HCT116 (cell line): ENCODE results near the gene GSC2. TPM values are rescaled to one million over a fixed set of nuclear protein-coding genes. Genes with fewer than 3 reads are reported as not detected.

Experiments used
- ATAC-seq: fragments of 200-7000 bp; cut with Tn5 transposase; 2 replicates; pipeline ENCODE4 v1.9.1; 2020; ENCODE audit warnings: mild to moderate bottlenecking, moderate library complexity
- BruUV-seq: library from RNA; stranded (reverse); fragments of 400-500 nt; replicated peaks from 2 replicates; lab custom pipeline; 2021; lab: Mats Ljungman, UMichigan
- CTCF ChIA-PET: fragments of 300-600 bp; sonication (Branson Sonifier 250); formaldehyde crosslinking; loops from one replicate; lab custom pipeline; 2021; ENCODE audit warnings: antibody characterized with exemption; lab: Charles Lee
- POLR2A ChIA-PET: fragments of 300-600, 350-600 bp; sonication (Branson Sonifier 250); formaldehyde crosslinking; loops from one replicate; lab custom pipeline; 2021; ENCODE audit warnings: antibody characterized with exemption; lab: Charles Lee
- RAD21 ChIA-PET, 2 experiments: fragments of 300-600 bp; sonication (Branson Sonifier 250); formaldehyde crosslinking; loops; one replicate each; lab custom pipeline; 2023; ENCODE audit warnings: low total read pairs in 2 of 2; ENCODE audit not compliant: uncharacterized antibody in 2 of 2, unreplicated experiment in 2 of 2, low non-redundant PET in 1 of 2; lab: Charles Lee
- DNase-seq: peaks from one replicate; pipeline ENCODE4 v3.0.0-alpha.2; 2010; ENCODE audit warnings: low read depth, low spot score
- H2AFZ ChIP-seq: fragments of 200-600 bp; shearing (Covaris generic), sonication (generic); 2 replicates; pipeline ENCODE4 v1.6.1; 2017; ENCODE audit warnings: low read depth, mixed run types, mixed read lengths, antibody characterized with exemption, low read length; ENCODE audit not compliant: poor library complexity, severe bottlenecking
- H3K27ac ChIP-seq: 2 replicates; pipeline ENCODE4 v1.5.1; 2012; ENCODE audit warnings: low read depth, low read length
- H3K27me3 ChIP-seq: fragments of 200-600 bp; sonication (generic); 2 replicates; pipeline ENCODE4 v1.6.1; 2016; ENCODE audit warnings: mixed run types, low read length, mixed read lengths; ENCODE audit not compliant: insufficient read depth
- H3K36me3 ChIP-seq, 2 experiments: fragments of 200-500 bp in 1 of 2; fragments of 200-600 bp in 1 of 2; sonication (Bioruptor generic) in 1 of 2; sonication (generic) in 1 of 2; 2 replicates each; pipeline versions ENCODE4 v1.5.1 to v1.6.1; 2014 to 2016; ENCODE audit warnings: low read length in 2 of 2, inconsistent platforms in 1 of 2, mixed read lengths in 1 of 2, mixed run types in 1 of 2; ENCODE audit not compliant: insufficient read depth in 2 of 2, control insufficient read depth in 1 of 2
- H3K4me1 ChIP-seq, 2 experiments: fragments of 200-600 bp in 1 of 2; sonication (generic) in 1 of 2; 2 replicates each; pipeline versions ENCODE4 v1.5.1 to v1.6.1; 2012 to 2017; ENCODE audit warnings: low read length in 2 of 2, inconsistent platforms in 1 of 2, mild to moderate bottlenecking in 1 of 2, mixed read lengths in 1 of 2, mixed run types in 1 of 2, moderate library complexity in 1 of 2; ENCODE audit not compliant: insufficient read depth in 2 of 2, control insufficient read depth in 1 of 2
- H3K4me2 ChIP-seq: fragments of 200-600 bp; sonication (generic); 2 replicates; pipeline ENCODE4 v1.6.1; 2017; ENCODE audit warnings: mixed run types, low read length, mixed read lengths
- H3K4me3 ChIP-seq, 2 experiments: fragments of 200-600 bp in 1 of 2; sonication (generic) in 1 of 2; replicated peaks in 1 of 2; 2 replicates each; pipeline ENCODE4 v1.5.1; 2011 to 2016; ENCODE audit warnings: low read length in 2 of 2, control low read depth in 1 of 2, low read depth in 1 of 2, mild to moderate bottlenecking in 1 of 2, mixed read lengths in 1 of 2, mixed run types in 1 of 2
- H3K79me2 ChIP-seq: fragments of 200-600 bp; sonication (generic); 2 replicates; pipeline ENCODE4 v1.6.1; 2017; ENCODE audit warnings: mild to moderate bottlenecking, mixed run types, low read length, moderate library complexity, mixed read lengths; ENCODE audit not compliant: insufficient read depth
- H3K9ac ChIP-seq: fragments of 200-600 bp; sonication (generic); 2 replicates; pipeline ENCODE4 v1.6.1; 2016; ENCODE audit warnings: low read length, mixed read lengths
- H3K9me2 ChIP-seq: fragments of 200-600 bp; sonication (generic), shearing (Covaris generic); 2 replicates; pipeline ENCODE4 v1.6.1; 2017; ENCODE audit warnings: mixed run types, mild to moderate bottlenecking, moderate library complexity; ENCODE audit not compliant: insufficient read depth
- H3K9me3 ChIP-seq, 2 experiments: fragments of 200-500 bp in 1 of 2; fragments of 200-600 bp in 1 of 2; sonication (Bioruptor generic) in 1 of 2; sonication (generic) in 1 of 2; 2 replicates each; pipeline ENCODE4 v1.6.1; 2014 to 2017; ENCODE audit warnings: low read length in 2 of 2, mixed read lengths in 2 of 2, inconsistent platforms in 1 of 2, low read depth in 1 of 2, mild to moderate bottlenecking in 1 of 2, mixed run types in 1 of 2, moderate library complexity in 1 of 2; ENCODE audit not compliant: control insufficient read depth in 1 of 2, insufficient read depth in 1 of 2
- H4K20me1 ChIP-seq: fragments of 200-600 bp; sonication (generic), shearing (Covaris generic); 2 replicates; pipeline ENCODE4 v1.6.1; 2017; ENCODE audit warnings: mixed run types, mild to moderate bottlenecking, moderate library complexity; ENCODE audit not compliant: insufficient read depth
- CBX3 ChIP-seq: IDR thresholded peaks from 2 replicates; pipeline ENCODE4 v1.6.1; 2012; ENCODE audit warnings: low read depth
- ELF1 ChIP-seq: IDR thresholded peaks from 2 replicates; pipeline ENCODE4 v1.6.1; 2012; ENCODE audit warnings: low read depth, borderline replicate concordance
- EZH2 ChIP-seq: fragments of 200-600 bp; sonication (generic); IDR thresholded peaks from 2 replicates; pipeline ENCODE4 v1.6.1; 2017; ENCODE audit warnings: antibody characterized with exemption, mixed run types
- EZH2phosphoT487 ChIP-seq: fragments of 200-600 bp; IDR thresholded peaks from 2 replicates; pipeline ENCODE4 v1.6.1; 2018; ENCODE audit warnings: antibody characterized with exemption, borderline replicate concordance
- RAD21 ChIP-seq: IDR thresholded peaks from 2 replicates; pipeline ENCODE4 v1.6.1; 2012; ENCODE audit warnings: low read depth, mild to moderate bottlenecking
- SP1 ChIP-seq: IDR thresholded peaks from 2 replicates; pipeline ENCODE4 v1.6.1; 2012; ENCODE audit warnings: low read depth
- SRF ChIP-seq: IDR thresholded peaks from 2 replicates; pipeline ENCODE4 v1.6.1; 2012; ENCODE audit warnings: low read depth
- ZNF274 ChIP-seq: fragments of 200-500 bp; sonication (Bioruptor generic); IDR thresholded peaks from 2 replicates; pipeline ENCODE4 v1.6.1; 2014; ENCODE audit warnings: mild to moderate bottlenecking, low read depth, low read length, inconsistent platforms
- intact Hi-C: fragments of 100-400 bp; cut with micrococcal nuclease; formaldehyde crosslinking; loops from 2 replicates; pipeline ENCODE4 v1.10.0; 2022
- total RNA-seq: library from RNA; stranded (reverse); gene quantifications from one replicate; pipeline ENCODE4 v1.2.1, GENCODE V29; 2021; ENCODE audit not compliant: unreplicated experiment
- TF ChIP-seq, protein P1 (sequence below): IDR thresholded peaks from 2 replicates; pipeline ENCODE4 v1.6.1; 2011; ENCODE audit warnings: mild to moderate bottlenecking, low read length, moderate library complexity; ENCODE audit not compliant: insufficient replicate concordance; ENCODE audit errors: extremely low read depth
- TF ChIP-seq, protein P2 (sequence below): IDR thresholded peaks from 2 replicates; pipeline ENCODE4 v1.6.1; 2012
- TF ChIP-seq, protein P3 (sequence below): IDR thresholded peaks from 2 replicates; pipeline ENCODE4 v1.6.1; 2012
- TF ChIP-seq, protein P4 (sequence below), 3 experiments: fragments of 200-600 bp in 1 of 3; sonication (generic) in 1 of 3; IDR thresholded peaks in 2 of 3; conservative IDR thresholded peaks in 1 of 3; 2 replicates each; pipeline ENCODE4 v1.5.1; 2012 to 2017; ENCODE audit warnings: low read depth in 2 of 3, low read length in 2 of 3, antibody characterized with exemption in 1 of 3, borderline replicate concordance in 1 of 3, control low read depth in 1 of 3, mild to moderate bottlenecking in 1 of 3, mixed read lengths in 1 of 3, mixed run types in 1 of 3, moderate library complexity in 1 of 3; ENCODE audit not compliant: insufficient read depth in 1 of 3

The GSC2 gene
- total RNA-seq, 1 experiment from 2014 or later, result not detected

DNA sequence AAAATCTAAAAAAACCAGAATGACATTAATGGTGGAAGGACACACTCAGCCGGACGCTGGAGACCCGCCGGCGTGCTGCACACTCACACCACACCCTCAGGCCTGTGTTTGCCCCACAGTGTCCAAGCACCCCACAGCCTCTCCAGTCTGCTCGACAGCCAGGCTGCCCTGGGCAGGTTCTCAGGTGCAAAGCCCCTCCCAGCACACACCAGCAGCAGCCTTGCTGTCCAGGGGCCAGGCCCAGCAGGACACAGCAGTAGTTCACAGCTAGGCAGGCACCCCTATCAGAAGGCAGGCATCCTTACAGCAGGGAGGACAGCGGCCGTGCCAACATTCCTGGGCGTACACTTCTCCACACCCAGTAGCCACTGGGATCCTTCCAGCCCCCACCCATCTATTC is 30.1 kb upstream of the GSC2 start (continued):
- TF ChIP-seq, protein P1, sequence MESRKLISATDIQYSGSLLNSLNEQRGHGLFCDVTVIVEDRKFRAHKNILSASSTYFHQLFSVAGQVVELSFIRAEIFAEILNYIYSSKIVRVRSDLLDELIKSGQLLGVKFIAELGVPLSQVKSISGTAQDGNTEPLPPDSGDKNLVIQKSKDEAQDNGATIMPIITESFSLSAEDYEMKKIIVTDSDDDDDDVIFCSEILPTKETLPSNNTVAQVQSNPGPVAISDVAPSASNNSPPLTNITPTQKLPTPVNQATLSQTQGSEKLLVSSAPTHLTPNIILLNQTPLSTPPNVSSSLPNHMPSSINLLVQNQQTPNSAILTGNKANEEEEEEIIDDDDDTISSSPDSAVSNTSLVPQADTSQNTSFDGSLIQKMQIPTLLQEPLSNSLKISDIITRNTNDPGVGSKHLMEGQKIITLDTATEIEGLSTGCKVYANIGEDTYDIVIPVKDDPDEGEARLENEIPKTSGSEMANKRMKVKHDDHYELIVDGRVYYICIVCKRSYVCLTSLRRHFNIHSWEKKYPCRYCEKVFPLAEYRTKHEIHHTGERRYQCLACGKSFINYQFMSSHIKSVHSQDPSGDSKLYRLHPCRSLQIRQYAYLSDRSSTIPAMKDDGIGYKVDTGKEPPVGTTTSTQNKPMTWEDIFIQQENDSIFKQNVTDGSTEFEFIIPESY, result no peak
- no peak for TF ChIP-seq ELF1
- TF ChIP-seq ZNF274, result no peak
- no peak for TF ChIP-seq EZH2
- TF ChIP-seq SRF, result no peak
- no peak for TF ChIP-seq CBX3
- TF ChIP-seq, protein P2, sequence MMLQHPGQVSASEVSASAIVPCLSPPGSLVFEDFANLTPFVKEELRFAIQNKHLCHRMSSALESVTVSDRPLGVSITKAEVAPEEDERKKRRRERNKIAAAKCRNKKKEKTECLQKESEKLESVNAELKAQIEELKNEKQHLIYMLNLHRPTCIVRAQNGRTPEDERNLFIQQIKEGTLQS, result no peak
- no peak for TF ChIP-seq EZH2phosphoT487
- TF ChIP-seq, protein P3, sequence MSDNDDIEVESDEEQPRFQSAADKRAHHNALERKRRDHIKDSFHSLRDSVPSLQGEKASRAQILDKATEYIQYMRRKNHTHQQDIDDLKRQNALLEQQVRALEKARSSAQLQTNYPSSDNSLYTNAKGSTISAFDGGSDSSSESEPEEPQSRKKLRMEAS, result no peak
- TF ChIP-seq SP1, result no peak

DNA sequence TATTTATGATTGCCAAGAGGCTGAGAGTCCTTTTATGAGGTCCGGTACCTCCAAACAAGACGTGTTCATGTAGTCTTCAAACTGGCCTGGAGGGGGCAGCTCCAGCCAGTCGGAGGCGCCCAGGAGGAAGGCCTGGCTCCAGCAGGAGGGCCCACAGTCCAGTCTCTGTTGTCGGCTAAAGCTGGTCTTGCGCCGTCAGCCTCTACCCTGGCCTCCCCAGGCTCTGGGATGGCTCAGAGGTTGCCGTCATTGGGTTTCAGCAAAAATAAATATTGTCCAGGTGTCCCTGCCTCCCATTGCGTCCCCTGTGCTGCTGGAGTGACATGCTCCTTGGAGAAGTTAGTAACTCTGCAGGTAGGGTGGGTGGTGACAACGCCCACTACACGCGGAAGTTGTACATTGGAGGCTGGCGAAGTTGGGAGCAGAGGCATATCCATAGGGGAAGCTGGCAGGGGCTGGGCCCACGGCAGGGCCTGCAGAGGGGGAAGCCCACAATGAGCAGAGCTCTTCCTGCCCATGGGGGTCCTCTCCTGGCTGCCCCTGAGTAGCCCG is 29.5 kb upstream of the GSC2 start:
- peaks cover 7 to 43% of the 10 kb centered on the region in 2 experiments for H3K4me1 ChIP-seq
- H3K4me2 ChIP-seq, result peak overlapping the region; percentile 95
- peak overlapping the region; percentile 84 for H3K9ac ChIP-seq
- BruUV-seq, result no TSS peak
- H2AFZ ChIP-seq, result peak overlapping the region; percentile 16
- H3K79me2 ChIP-seq, result peaks cover 31% of the 10 kb centered on the region; the same call in 1 of the 2 replicates
- intact Hi-C loops, result loop anchor here (1.0 to 2.0 kb wide), 3 partner anchors 251 to 451 kb away; partner anchors contain the start of gene HIRA
- no peaks in the 10 kb centered on the region for H4K20me1 ChIP-seq
- no peaks in the 10 kb centered on the region for H3K9me3 ChIP-seq
- no peaks in the 10 kb centered on the region for H3K36me3 ChIP-seq
- peak; percentile 78 for TF ChIP-seq RAD21
- TF ChIP-seq, protein P2, result no peak
- TF ChIP-seq CBX3, result no peak
- TF ChIP-seq, protein P4, sequence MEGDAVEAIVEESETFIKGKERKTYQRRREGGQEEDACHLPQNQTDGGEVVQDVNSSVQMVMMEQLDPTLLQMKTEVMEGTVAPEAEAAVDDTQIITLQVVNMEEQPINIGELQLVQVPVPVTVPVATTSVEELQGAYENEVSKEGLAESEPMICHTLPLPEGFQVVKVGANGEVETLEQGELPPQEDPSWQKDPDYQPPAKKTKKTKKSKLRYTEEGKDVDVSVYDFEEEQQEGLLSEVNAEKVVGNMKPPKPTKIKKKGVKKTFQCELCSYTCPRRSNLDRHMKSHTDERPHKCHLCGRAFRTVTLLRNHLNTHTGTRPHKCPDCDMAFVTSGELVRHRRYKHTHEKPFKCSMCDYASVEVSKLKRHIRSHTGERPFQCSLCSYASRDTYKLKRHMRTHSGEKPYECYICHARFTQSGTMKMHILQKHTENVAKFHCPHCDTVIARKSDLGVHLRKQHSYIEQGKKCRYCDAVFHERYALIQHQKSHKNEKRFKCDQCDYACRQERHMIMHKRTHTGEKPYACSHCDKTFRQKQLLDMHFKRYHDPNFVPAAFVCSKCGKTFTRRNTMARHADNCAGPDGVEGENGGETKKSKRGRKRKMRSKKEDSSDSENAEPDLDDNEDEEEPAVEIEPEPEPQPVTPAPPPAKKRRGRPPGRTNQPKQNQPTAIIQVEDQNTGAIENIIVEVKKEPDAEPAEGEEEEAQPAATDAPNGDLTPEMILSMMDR (IDR thresholded peaks at IDR 0.05 in 2 of 3, conservative IDR thresholded peaks at IDR 0.05 in 1 of 3; ENCODE audit: borderline replicate concordance in 1 of 3, insufficient read depth in 1 of 3, low read depth in 2 of 3, low read length in 2 of 3), result peak in 2 of 3 experiments; percentile 69 to 78; a peak in 4 of 6 replicates
- H3K27ac ChIP-seq, result peak overlapping the region; percentile 94
- ATAC-seq (peak; percentile 68), DNase-seq (peak; percentile 57)
- ChIA-PET RAD21 (interaction anchor here (0.6 to 1.6 kb wide), 5 partner anchors 111 to 450 kb away, joined by 3 to 7 read pairs (median 5); partner anchors contain the start of gene CLTCL1 (in 1 of the 2)), POLR2A (interaction anchor here (0.7 to 1.2 kb wide), 2 partner anchors 112 to 252 kb away, joined by 3 to 4 read pairs; partner anchors contain the start of genes CLTCL1 and HIRA), CTCF (interaction anchor here (0.9 to 2.5 kb wide), 13 partner anchors 21 to 453 kb away, joined by 3 to 18 read pairs (median 4); partner anchors contain the start of genes CDC45, ESS2 and UFD1)
- no peaks in the 10 kb centered on the region for H3K9me2 ChIP-seq
- H3K4me3 ChIP-seq, result peak overlapping the region; percentile 67 to 82
- H3K27me3 ChIP-seq, result no peaks in the 10 kb centered on the region
